C4-2B (cell line): Measurements from ENCODE around the gene ELL2.

ENCODE experiments used
- ZFX ChIP-seq: fragments of 450-650 bp; IDR thresholded peaks from 2 replicates; pipeline ENCODE4 v1.6.1; 2017
- TF ChIP-seq, protein P1 (sequence below): fragments of 450-650 bp; conservative IDR thresholded peaks from 2 replicates; pipeline ENCODE4 v1.5.1; 2017; ENCODE audit warnings: mild to moderate bottlenecking

DNA sequence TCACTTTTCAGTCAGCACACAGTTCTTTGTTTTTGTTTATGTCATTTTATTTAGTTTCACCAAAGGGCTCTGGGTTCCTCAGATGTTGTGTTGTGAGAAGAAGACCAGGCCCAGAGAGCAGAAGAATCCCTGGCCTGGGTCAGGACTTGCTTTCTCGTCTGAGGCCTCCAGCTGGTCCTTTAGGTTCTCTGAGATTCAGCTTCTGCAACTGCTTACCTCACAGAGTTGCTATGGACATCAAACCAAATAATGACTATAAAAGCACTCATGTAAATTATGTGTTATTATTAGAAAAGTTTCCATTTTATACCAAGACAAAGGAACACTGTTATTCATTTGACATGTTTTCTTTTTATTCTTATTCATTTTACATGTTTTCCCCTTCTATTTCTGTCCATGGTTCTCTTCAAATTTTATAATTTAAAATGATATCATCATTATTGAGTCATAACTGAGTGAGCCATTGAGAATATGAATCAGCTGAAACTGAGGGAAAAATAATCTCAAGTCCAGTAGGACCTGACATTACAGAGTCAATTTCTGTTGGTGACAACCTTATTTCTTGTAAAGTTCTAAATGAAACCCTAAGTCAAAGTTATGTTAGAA is 95.1 kb downstream of the ELL2 start:
- TF ChIP-seq, protein P1, sequence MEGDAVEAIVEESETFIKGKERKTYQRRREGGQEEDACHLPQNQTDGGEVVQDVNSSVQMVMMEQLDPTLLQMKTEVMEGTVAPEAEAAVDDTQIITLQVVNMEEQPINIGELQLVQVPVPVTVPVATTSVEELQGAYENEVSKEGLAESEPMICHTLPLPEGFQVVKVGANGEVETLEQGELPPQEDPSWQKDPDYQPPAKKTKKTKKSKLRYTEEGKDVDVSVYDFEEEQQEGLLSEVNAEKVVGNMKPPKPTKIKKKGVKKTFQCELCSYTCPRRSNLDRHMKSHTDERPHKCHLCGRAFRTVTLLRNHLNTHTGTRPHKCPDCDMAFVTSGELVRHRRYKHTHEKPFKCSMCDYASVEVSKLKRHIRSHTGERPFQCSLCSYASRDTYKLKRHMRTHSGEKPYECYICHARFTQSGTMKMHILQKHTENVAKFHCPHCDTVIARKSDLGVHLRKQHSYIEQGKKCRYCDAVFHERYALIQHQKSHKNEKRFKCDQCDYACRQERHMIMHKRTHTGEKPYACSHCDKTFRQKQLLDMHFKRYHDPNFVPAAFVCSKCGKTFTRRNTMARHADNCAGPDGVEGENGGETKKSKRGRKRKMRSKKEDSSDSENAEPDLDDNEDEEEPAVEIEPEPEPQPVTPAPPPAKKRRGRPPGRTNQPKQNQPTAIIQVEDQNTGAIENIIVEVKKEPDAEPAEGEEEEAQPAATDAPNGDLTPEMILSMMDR = no peak
- no peak for TF ChIP-seq ZFX
